ENCODE measurements around the gene GRIK3. TPM values are rescaled to one million over a fixed set of nuclear protein-coding genes. Genes with fewer than 3 reads are reported as not detected.

The GRIK3 gene
- total RNA-seq, 1 donor from 2014 or later = not detected

DNA sequence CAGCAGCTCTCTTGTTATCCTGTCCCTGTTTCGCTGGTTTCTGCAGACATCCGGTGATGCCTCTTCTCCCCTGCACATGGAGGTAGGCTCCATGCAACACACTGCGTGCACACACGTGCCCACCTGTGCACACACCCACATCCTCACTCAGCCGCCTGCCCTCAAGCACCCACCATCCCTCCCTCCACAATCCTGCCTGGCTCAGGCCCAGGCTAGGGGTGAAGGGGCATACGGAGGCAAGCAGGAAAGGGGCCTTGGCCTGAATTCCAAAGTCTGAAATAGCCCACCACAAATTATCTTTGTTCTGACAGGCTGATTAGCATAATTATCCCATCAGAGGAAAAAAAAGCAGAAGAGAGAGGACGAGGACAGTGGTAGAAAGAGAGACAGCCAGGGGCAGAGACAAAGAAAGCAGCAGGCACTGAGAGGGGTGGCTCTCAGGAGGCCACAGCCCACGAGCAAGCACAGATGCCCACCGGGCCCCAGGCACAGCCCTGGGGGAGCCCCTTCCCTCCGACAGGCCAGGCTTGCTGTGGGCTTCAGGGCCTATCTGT, 73.2 kb downstream of the GRIK3 start:
- no peaks in the 10 kb centered on the region for H3K36me3 Mint-ChIP-seq (ENCODE audit: unreplicated experiment)
- TF ChIP-seq, protein P1, sequence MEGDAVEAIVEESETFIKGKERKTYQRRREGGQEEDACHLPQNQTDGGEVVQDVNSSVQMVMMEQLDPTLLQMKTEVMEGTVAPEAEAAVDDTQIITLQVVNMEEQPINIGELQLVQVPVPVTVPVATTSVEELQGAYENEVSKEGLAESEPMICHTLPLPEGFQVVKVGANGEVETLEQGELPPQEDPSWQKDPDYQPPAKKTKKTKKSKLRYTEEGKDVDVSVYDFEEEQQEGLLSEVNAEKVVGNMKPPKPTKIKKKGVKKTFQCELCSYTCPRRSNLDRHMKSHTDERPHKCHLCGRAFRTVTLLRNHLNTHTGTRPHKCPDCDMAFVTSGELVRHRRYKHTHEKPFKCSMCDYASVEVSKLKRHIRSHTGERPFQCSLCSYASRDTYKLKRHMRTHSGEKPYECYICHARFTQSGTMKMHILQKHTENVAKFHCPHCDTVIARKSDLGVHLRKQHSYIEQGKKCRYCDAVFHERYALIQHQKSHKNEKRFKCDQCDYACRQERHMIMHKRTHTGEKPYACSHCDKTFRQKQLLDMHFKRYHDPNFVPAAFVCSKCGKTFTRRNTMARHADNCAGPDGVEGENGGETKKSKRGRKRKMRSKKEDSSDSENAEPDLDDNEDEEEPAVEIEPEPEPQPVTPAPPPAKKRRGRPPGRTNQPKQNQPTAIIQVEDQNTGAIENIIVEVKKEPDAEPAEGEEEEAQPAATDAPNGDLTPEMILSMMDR (IDR thresholded peaks at IDR 0.05) = no peak
- no peak overlapping the region for H3K4me3 Mint-ChIP-seq (ENCODE audit: unreplicated experiment)
- no peak overlapping the region for H3K27ac Mint-ChIP-seq (ENCODE audit: unreplicated experiment)
- no peaks in the 10 kb centered on the region for H3K27me3 Mint-ChIP-seq (ENCODE audit: unreplicated experiment)
- DNase-seq (ENCODE audit: extremely low spot score, unreplicated experiment) = no peak
- H3K4me1 Mint-ChIP-seq (ENCODE audit: unreplicated experiment) = no peaks in the 10 kb centered on the region
- H3K9me3 Mint-ChIP-seq (ENCODE audit: unreplicated experiment) = peaks cover 5% of the 10 kb centered on the region

DNA sequence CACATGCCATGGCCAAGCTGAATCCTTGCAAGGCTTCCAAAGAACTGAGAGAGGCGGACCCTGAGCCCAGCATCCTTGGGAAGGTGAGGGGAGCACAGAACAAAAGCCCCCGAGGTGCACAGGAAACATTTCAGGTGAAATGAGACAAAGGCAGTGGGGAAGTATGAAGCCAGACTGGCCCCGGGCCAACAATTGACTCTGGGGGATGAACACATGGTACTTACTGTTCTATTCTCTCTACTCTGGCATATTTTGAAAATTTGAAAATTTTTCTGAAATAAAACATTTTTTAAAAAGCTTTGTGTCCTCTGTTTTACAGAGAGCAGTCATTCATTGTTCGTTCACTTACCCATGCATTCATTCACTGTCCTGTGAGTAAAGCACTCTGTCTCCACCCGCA, 77.7 kb downstream of the GRIK3 start:
- Mint-ChIP-seq H3K27ac (ENCODE audit: unreplicated experiment) (no peak overlapping the region), H3K4me3 (ENCODE audit: unreplicated experiment) (no peak overlapping the region), H3K27me3 (ENCODE audit: unreplicated experiment) (no peaks in the 10 kb centered on the region), H3K4me1 (ENCODE audit: unreplicated experiment) (no peaks in the 10 kb centered on the region), H3K36me3 (ENCODE audit: unreplicated experiment) (no peaks in the 10 kb centered on the region), H3K9me3 (ENCODE audit: unreplicated experiment) (no peaks in the 10 kb centered on the region)
- DNase-seq (ENCODE audit: extremely low spot score, unreplicated experiment) = no peak
- TF ChIP-seq, protein P1 (IDR thresholded peaks at IDR 0.05) = no peak

DNA sequence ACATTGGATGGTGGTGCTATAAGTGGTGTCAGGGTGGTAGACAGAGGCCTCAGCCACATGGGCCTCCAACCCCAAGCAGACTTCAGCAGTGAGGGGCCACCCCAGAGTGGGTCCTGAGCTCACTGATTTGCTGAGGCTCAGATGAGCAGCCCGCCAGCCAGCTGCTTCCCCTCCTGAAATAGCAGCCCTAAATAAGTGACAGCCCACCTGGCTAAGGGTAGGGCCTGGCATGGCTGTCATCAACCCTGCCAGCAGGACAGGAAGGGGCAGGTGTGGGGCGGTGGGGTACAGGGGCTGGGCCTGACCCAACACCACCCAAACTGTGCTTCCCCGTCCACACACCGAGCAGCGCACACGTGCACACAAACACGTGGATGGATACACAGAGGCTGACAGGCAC, 79.3 kb downstream of the GRIK3 start:
- DNase-seq (ENCODE audit: extremely low spot score, unreplicated experiment) = no peak
- Mint-ChIP-seq H3K4me3 (ENCODE audit: unreplicated experiment) (no peak overlapping the region), H3K4me1 (ENCODE audit: unreplicated experiment) (no peaks in the 10 kb centered on the region), H3K36me3 (ENCODE audit: unreplicated experiment) (no peaks in the 10 kb centered on the region), H3K27ac (ENCODE audit: unreplicated experiment) (no peak overlapping the region), H3K27me3 (ENCODE audit: unreplicated experiment) (no peaks in the 10 kb centered on the region), H3K9me3 (ENCODE audit: unreplicated experiment) (no peaks in the 10 kb centered on the region)
- TF ChIP-seq, protein P1 (IDR thresholded peaks at IDR 0.05) = no peak

DNA sequence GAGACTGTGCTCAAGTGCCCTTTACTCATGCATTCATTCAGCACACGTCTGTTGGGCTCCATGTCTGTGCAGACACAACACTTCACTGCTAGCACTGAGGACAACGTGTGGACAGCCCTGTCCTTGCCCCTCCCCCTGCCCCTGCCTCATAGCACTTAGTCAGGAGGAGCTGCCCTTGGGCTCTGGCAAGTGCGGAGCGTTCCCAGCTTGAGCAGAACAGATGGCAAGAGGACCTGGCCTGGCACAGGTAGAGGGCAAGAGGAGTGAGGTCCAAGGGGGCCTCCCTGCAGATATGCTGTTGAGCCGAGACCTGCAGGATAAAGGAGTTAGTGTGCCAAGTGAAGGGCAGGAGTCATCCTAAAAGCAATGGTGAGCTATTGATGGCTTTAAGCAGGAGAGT, 81.3 kb downstream of the GRIK3 start:
- H3K27ac Mint-ChIP-seq (ENCODE audit: unreplicated experiment) = no peak overlapping the region
- no peak overlapping the region for H3K4me3 Mint-ChIP-seq (ENCODE audit: unreplicated experiment)
- no peak for DNase-seq (ENCODE audit: extremely low spot score, unreplicated experiment)
- no peaks in the 10 kb centered on the region for H3K27me3 Mint-ChIP-seq (ENCODE audit: unreplicated experiment)
- no peaks in the 10 kb centered on the region for H3K9me3 Mint-ChIP-seq (ENCODE audit: unreplicated experiment)
- TF ChIP-seq, protein P1 (IDR thresholded peaks at IDR 0.05) = no peak
- no peaks in the 10 kb centered on the region for H3K4me1 Mint-ChIP-seq (ENCODE audit: unreplicated experiment)
- no peaks in the 10 kb centered on the region for H3K36me3 Mint-ChIP-seq (ENCODE audit: unreplicated experiment)

DNA sequence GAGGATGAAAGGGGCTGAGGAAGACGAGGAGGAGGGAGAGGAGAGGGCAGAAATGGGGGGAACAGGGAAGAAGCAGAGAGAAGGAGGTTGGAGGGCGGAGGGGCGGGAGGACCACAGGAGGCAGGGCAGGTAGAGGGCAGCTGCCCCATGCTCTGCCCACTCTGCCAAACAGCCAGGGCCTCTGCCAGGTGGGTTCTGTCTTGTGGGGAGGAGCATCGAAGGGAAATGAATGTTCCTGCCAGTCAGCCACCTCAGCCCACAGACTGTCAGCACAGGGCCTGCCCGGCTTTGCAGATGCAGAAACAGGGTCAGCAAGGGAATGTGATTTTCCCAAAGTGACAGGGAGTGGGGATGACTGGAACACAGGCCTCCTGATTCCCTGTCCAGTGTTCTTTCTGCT, 82.6 kb downstream of the GRIK3 start:
- H3K27me3 Mint-ChIP-seq (ENCODE audit: unreplicated experiment) = no peaks in the 10 kb centered on the region
- no peak overlapping the region for H3K4me3 Mint-ChIP-seq (ENCODE audit: unreplicated experiment)
- no peaks in the 10 kb centered on the region for H3K36me3 Mint-ChIP-seq (ENCODE audit: unreplicated experiment)
- TF ChIP-seq, protein P1 (IDR thresholded peaks at IDR 0.05) = no peak
- no peaks in the 10 kb centered on the region for H3K9me3 Mint-ChIP-seq (ENCODE audit: unreplicated experiment)
- no peak for DNase-seq (ENCODE audit: extremely low spot score, unreplicated experiment)
- H3K4me1 Mint-ChIP-seq (ENCODE audit: unreplicated experiment) = no peaks in the 10 kb centered on the region
- H3K27ac Mint-ChIP-seq (ENCODE audit: unreplicated experiment) = no peak overlapping the region
